HepG2 (cell line): Measurements from ENCODE around the gene PLLP. TPM values are rescaled to one million over a fixed set of nuclear protein-coding genes. Genes with fewer than 3 reads are reported as not detected.

Source experiments
- KDM1A ChIP-seq: IDR thresholded peaks from 2 replicates; pipeline ENCODE4 v1.6.1; 2016; ENCODE audit warnings: missing compliant biosample characterization
- MED13 ChIP-seq: sonication (generic); formaldehyde crosslinking; IDR thresholded peaks from 2 replicates; pipeline ENCODE4 v1.5.0; 2020; ENCODE audit warnings: missing genetic modification reagents
- PCBP2 ChIP-seq: fragments of 200-400 bp; formaldehyde crosslinking; optimal IDR thresholded peaks from 2 replicates; pipeline ENCODE3; 2018; ENCODE audit warnings: low read length, low read depth; ENCODE audit not compliant: poor library complexity, severe bottlenecking
- PHF21A ChIP-seq: sonication (generic); formaldehyde crosslinking; IDR thresholded peaks from 2 replicates; pipeline ENCODE4 v1.5.0; 2020; ENCODE audit warnings: mild to moderate bottlenecking, missing genetic modification reagents
- REXO4 ChIP-seq: sonication (generic); formaldehyde crosslinking; IDR thresholded peaks from 2 replicates; pipeline ENCODE4 v1.8.0; 2022; ENCODE audit warnings: missing genetic modification reagents, mild to moderate bottlenecking, borderline replicate concordance
- TAF1 ChIP-seq: sonication (generic); formaldehyde crosslinking; IDR thresholded peaks from 2 replicates; pipeline ENCODE4 v1.4.0; 2020; ENCODE audit warnings: missing genetic modification reagents
- TP53 ChIP-seq: sonication (generic); formaldehyde crosslinking; conservative IDR thresholded peaks from 2 replicates; pipeline ENCODE4 v1.4.0; 2020; ENCODE audit warnings: missing genetic modification reagents
- ZFP82 ChIP-seq: sonication (generic); formaldehyde crosslinking; IDR thresholded peaks from 2 replicates; pipeline ENCODE4 v1.5.1; 2020; ENCODE audit warnings: mild to moderate bottlenecking, missing genetic modification reagents, borderline replicate concordance
- ZMYM4 ChIP-seq: sonication (generic); formaldehyde crosslinking; IDR thresholded peaks from 2 replicates; pipeline ENCODE4 v1.8.1; 2023; ENCODE audit warnings: mild to moderate bottlenecking, missing genetic modification reagents
- polyA plus RNA-seq, 8 experiments: library from polyadenylated mRNA; depleted of rRNA in 3 of 8; stranded (reverse) in 7 of 8; unstranded in 1 of 8; fragments of >200 nt; fragmentation: Illumina TruSeq in 4 of 8; extraction: Trizol in 4 of 8; gene quantifications; 2 replicates each; pipeline versions ENCODE4 v1.2.1 to v1.2.3, GENCODE V29; 2011 to 2016; ENCODE audit warnings: low read depth in 4 of 8, missing spikeins in 1 of 8, mixed read lengths in 1 of 8; ENCODE audit not compliant: insufficient read depth in 1 of 8
- total RNA-seq, 5 experiments: library from RNA; depleted of rRNA; stranded (reverse); fragments of >200 nt; fragmentation: Illumina TruSeq; extraction: Trizol; gene quantifications; 2 replicates each; pipeline ENCODE4 v1.2.3, GENCODE V29; 2016; ENCODE audit warnings: low read depth in 1 of 5
- TF ChIP-seq, protein P1 (sequence below): sonication (generic); formaldehyde crosslinking; conservative IDR thresholded peaks from 2 replicates; pipeline ENCODE4 v1.4.0; 2020; ENCODE audit warnings: missing genetic modification reagents
- TF ChIP-seq, protein P2 (sequence below), 2 experiments: fragments of 450-650 bp in 1 of 2; sonication (generic) in 1 of 2; formaldehyde crosslinking in 1 of 2; IDR thresholded peaks; 2 replicates each; pipeline versions ENCODE4 v1.6.1 to v1.8.0; 2016 to 2022; ENCODE audit warnings: antibody characterized with exemption in 1 of 2, mild to moderate bottlenecking in 1 of 2, missing genetic modification reagents in 1 of 2
- TF ChIP-seq, protein P3 (sequence below): sonication (generic); formaldehyde crosslinking; IDR thresholded peaks from 2 replicates; pipeline ENCODE4 v1.8.0; 2022; ENCODE audit warnings: missing genetic modification reagents, low read depth, mild to moderate bottlenecking, borderline replicate concordance
- TF ChIP-seq, protein P4 (sequence below): sonication (generic); formaldehyde crosslinking; IDR thresholded peaks from 2 replicates; pipeline ENCODE4 v1.5.0; 2020; ENCODE audit warnings: mild to moderate bottlenecking, missing genetic modification reagents

Gene PLLP
- total and polyA plus RNA-seq, 2 of the 13 experiments (the other 11 are each of a cell fraction or from before 2014, with no cell fraction given): 60.6 to 127 TPM

DNA sequence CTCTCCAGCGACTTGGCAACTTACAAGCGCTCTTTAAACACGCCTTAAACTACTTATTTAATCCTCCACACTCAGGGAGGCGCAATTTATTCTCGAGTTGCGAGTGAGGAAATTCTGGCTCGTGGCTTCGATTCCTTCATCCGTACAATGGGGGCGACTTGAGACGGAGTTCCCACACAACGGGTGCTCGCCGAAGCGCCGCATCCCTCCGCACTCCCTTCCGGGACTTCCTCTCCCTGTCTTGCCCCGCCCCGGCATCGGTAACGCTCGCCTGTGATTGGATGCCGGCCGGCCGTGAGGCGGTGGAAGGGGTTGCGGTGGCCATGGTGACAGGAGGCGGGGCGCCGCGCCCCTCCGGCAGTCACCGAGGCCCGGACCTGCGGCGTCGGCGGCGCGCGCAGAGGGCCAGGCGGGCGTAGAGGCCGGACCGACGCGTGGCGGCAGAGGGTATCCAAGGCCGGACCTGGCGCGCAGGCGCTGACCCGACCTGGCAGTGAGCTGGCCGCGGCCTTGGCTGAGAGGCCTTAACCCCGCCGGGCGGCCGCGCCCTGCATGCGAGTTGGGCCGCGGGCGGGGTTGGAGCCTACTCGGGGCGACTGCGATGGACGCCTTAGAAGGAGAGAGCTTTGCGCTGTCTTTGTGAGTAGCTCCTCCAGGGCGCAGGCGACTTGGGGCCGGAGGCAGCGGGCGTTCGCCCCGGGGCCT lies 39.6 kb downstream of the PLLP start, which contains the start of gene ARL2BP (continued):
- TF ChIP-seq, protein P1, sequence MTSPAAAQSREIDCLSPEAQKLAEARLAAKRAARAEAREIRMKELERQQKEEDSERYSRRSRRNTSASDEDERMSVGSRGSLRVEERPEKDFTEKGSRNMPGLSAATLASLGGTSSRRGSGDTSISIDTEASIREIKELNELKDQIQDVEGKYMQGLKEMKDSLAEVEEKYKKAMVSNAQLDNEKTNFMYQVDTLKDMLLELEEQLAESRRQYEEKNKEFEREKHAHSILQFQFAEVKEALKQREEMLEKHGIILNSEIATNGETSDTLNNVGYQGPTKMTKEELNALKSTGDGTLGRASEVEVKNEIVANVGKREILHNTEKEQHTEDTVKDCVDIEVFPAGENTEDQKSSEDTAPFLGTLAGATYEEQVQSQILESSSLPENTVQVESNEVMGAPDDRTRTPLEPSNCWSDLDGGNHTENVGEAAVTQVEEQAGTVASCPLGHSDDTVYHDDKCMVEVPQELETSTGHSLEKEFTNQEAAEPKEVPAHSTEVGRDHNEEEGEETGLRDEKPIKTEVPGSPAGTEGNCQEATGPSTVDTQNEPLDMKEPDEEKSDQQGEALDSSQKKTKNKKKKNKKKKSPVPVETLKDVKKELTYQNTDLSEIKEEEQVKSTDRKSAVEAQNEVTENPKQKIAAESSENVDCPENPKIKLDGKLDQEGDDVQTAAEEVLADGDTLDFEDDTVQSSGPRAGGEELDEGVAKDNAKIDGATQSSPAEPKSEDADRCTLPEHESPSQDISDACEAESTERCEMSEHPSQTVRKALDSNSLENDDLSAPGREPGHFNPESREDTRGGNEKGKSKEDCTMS (CRISPR knock-in tag): no peak
- TF ChIP-seq PCBP2 (no peak), TP53 (CRISPR knock-in tag) (peak; percentile 53; the same call in 1 of the 2 replicates), MED13 (peak; percentile 53; the same call in 1 of the 2 replicates), KDM1A (CRISPR knock-in tag) (peak; percentile 67), REXO4 (no peak; the same call in 1 of the 2 replicates), ZFP82 (CRISPR knock-in tag) (no peak), ZMYM4 (CRISPR knock-in tag) (peak; percentile 83), TAF1 (peak; percentile 86), PHF21A (peak; percentile 76)
- TF ChIP-seq, protein P2, sequence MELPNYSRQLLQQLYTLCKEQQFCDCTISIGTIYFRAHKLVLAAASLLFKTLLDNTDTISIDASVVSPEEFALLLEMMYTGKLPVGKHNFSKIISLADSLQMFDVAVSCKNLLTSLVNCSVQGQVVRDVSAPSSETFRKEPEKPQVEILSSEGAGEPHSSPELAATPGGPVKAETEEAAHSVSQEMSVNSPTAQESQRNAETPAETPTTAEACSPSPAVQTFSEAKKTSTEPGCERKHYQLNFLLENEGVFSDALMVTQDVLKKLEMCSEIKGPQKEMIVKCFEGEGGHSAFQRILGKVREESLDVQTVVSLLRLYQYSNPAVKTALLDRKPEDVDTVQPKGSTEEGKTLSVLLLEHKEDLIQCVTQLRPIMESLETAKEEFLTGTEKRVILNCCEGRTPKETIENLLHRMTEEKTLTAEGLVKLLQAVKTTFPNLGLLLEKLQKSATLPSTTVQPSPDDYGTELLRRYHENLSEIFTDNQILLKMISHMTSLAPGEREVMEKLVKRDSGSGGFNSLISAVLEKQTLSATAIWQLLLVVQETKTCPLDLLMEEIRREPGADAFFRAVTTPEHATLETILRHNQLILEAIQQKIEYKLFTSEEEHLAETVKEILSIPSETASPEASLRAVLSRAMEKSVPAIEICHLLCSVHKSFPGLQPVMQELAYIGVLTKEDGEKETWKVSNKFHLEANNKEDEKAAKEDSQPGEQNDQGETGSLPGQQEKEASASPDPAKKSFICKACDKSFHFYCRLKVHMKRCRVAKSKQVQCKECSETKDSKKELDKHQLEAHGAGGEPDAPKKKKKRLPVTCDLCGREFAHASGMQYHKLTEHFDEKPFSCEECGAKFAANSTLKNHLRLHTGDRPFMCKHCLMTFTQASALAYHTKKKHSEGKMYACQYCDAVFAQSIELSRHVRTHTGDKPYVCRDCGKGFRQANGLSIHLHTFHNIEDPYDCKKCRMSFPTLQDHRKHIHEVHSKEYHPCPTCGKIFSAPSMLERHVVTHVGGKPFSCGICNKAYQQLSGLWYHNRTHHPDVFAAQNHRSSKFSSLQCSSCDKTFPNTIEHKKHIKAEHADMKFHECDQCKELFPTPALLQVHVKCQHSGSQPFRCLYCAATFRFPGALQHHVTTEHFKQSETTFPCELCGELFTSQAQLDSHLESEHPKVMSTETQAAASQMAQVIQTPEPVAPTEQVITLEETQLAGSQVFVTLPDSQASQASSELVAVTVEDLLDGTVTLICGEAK (IDR thresholded peaks at IDR 0.05): no peak
- TF ChIP-seq, protein P2 (CRISPR knock-in tag; IDR thresholded peaks at IDR 0.05): peak; percentile 85
- TF ChIP-seq, protein P3, sequence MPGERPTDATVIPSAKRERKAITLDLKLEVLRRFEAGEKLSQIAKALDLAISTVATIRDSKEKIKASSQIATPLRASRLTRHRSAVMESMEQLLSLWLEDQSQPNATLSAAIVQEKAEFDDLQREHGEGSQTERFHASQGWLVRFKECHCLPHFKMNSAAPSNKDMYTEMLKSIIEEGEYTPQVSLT (CRISPR knock-in tag): no peak; the same call in 1 of the 2 replicates
- TF ChIP-seq, protein P4, sequence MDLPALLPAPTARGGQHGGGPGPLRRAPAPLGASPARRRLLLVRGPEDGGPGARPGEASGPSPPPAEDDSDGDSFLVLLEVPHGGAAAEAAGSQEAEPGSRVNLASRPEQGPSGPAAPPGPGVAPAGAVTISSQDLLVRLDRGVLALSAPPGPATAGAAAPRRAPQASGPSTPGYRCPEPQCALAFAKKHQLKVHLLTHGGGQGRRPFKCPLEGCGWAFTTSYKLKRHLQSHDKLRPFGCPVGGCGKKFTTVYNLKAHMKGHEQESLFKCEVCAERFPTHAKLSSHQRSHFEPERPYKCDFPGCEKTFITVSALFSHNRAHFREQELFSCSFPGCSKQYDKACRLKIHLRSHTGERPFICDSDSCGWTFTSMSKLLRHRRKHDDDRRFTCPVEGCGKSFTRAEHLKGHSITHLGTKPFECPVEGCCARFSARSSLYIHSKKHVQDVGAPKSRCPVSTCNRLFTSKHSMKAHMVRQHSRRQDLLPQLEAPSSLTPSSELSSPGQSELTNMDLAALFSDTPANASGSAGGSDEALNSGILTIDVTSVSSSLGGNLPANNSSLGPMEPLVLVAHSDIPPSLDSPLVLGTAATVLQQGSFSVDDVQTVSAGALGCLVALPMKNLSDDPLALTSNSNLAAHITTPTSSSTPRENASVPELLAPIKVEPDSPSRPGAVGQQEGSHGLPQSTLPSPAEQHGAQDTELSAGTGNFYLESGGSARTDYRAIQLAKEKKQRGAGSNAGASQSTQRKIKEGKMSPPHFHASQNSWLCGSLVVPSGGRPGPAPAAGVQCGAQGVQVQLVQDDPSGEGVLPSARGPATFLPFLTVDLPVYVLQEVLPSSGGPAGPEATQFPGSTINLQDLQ (CRISPR knock-in tag): peak; percentile 80; the same call in 1 of the 2 replicates
